ENCODE measurements around the gene SEMA6D.

SEMA6D gene, protein sequence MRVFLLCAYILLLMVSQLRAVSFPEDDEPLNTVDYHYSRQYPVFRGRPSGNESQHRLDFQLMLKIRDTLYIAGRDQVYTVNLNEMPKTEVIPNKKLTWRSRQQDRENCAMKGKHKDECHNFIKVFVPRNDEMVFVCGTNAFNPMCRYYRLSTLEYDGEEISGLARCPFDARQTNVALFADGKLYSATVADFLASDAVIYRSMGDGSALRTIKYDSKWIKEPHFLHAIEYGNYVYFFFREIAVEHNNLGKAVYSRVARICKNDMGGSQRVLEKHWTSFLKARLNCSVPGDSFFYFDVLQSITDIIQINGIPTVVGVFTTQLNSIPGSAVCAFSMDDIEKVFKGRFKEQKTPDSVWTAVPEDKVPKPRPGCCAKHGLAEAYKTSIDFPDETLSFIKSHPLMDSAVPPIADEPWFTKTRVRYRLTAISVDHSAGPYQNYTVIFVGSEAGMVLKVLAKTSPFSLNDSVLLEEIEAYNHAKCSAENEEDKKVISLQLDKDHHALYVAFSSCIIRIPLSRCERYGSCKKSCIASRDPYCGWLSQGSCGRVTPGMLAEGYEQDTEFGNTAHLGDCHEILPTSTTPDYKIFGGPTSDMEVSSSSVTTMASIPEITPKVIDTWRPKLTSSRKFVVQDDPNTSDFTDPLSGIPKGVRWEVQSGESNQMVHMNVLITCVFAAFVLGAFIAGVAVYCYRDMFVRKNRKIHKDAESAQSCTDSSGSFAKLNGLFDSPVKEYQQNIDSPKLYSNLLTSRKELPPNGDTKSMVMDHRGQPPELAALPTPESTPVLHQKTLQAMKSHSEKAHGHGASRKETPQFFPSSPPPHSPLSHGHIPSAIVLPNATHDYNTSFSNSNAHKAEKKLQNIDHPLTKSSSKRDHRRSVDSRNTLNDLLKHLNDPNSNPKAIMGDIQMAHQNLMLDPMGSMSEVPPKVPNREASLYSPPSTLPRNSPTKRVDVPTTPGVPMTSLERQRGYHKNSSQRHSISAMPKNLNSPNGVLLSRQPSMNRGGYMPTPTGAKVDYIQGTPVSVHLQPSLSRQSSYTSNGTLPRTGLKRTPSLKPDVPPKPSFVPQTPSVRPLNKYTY

DNA sequence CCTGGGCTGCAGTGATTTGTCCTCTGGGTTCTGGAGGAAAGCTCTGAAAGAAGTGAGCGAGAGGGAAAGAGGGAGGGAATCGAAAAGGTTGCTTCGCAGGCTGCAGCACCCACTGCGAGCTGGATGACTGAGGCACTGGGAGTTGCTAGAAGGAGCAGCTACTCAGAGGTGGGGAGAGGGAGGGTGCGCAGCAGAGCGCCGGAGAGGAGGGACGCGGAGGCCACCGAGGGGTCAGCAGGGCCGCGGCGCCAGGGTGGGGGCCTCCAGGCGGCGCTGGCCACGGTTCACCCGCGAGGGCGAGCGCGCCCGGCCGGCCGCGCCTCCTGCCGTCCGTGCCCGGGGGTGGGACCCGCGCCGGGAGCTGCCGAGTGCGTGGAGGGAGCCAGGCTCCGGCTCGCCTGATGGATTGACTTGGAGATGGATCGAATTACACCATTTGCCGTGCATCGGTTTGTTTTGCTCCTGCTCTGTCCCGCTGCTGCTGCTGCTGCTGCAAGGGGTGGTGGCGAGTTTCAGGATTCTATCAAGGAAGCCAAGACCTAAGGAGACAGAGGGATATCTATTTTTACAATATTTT lies at the start of gene SEMA6D:
Gene SEMA6D (plus strand): TSS at position 470 of the 577 bp plus-strand sequence. CDS start 42,294 bp downstream, outside the sequence.
- peak; percentile 62 for DNase-seq (ENCODE audit: low spot score)

DNA sequence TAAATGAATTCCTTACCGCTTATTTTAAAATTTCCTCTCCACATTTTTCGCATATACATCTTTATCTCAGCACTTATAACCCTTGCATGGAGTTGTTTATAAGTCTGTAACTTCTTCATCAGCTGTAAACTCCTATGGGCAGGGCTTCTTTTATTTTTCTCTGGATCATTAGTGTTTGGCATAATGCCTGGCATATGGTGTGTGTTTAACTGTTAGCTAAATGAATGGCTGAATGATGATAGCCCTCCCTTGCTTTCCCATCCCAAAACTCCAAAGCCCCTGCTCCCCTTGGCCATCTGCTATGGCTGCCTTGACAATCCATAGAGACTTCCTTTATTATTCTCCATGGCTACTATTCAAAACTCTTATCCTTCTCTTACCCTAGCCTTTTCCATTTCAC lies 48.1 kb upstream of the SEMA6D start:
- no peak for DNase-seq (ENCODE audit: low spot score)

DNA sequence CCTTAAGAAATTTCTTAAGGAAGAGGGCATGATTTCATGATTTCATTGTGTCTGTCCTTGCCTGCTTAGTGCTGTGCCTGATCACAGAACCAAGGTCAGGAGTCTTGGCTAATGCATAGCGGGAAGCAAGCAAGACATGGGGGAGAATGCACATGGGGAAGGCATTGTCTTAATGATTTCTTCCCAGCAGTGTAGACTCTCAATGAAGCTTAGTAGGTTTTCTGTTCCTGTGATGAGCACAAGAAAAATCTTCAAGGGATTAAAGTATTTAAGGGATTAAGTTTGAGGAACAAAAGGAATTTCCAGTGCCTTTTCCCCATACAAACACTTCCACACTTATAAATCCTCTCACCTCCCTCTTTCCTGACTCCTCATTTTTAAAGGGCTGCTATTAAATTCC lies 46.9 kb upstream of the SEMA6D start:
- DNase-seq (ENCODE audit: low spot score): no peak

DNA sequence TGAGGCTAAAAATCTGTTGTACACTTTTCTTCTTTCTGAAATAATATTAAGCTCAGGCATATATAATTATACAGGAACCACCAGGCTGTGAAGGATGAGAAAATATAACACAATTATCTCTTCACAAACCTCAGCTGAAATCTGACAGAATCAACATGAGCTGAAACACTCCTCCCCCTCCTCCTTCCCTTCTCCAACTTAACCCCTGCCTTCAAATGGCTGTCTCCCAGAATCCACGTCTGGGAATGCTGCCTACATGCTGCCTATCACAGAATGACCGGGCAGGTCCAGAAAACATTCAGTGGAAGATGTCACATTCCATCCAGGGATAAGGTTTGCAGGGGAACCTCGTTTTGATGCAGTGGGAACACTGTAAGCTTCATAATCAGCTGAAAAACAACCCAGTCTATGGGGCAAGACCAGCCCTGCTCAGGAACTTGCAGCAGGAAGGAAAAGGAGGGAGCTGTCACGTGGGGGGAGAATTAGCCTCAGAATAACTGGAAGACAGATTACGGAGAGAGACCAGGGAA lies 44.0 kb upstream of the SEMA6D start:
- DNase-seq (ENCODE audit: low spot score): no peak

DNA sequence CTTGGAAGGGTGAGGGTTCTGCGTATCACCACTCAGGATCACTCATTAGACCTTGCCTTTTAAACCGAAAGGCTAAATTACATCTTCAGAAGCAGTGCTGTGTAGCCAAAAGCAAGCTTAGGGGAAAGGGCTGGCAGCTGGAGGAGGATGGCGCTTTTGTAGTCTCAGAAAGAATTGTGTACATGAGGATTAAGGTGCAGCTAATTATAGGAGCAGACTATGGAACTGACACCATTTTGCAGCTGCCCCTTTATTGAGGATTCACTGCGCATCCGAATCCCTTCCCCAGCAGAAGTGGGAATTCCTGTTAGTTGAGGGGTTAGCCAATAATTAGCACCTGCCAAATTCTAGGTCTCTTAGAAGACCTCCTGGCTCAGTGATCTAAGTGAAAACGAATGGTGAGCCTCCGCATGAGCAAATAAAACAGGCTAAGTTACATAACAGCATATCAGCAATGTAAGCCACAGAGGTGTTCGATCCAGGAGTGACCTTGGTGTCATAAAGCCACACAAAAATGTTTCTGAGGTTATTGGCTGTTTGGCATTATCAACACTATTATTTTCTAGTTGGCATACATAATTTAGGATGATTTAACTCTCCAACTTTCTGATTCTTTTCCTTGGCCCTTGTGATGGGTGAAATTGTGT lies 42.6 kb upstream of the SEMA6D start:
- DNase-seq (ENCODE audit: low spot score): no peak

DNA sequence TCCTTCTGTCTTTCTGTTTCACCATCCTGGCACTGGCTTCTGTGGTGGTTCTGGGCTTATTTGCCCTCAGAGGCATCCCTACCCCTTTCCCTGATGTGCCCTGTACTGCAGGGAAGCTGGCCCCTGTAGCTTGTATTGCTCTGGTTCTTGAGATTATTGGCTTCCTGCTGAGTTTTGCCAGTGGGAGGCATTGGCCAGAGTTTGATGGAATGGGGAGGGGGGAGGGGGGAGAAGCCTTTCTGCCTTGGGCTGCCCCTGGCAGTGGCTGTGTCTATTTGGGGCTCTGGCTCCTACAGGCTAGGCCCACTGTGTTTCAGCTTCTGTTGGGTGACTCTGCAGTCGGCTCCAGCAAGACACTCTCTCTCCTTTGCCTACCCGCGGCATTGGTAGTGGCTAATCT lies 41.6 kb upstream of the SEMA6D start:
- no peak for DNase-seq (ENCODE audit: low spot score)

DNA sequence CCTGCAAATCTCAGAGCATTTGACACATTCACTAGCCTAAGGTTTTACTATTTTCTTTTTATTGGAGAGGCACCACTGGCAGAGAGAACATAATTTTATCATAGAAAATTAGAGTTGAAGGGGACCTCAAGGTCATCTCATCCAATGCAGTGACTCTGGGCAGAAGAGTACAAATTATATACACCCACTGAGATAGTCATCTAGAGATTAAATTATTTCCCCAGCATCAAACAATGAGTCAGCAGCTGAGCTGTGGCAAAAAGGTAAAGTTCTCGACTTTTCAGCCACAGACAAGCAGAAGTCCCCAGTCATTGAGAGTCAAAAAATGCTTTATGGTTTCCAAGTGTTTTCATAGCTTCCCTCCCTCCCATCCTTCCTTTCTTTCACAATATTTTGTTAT lies 39.3 kb upstream of the SEMA6D start:
- no peak for DNase-seq (ENCODE audit: low spot score)

DNA sequence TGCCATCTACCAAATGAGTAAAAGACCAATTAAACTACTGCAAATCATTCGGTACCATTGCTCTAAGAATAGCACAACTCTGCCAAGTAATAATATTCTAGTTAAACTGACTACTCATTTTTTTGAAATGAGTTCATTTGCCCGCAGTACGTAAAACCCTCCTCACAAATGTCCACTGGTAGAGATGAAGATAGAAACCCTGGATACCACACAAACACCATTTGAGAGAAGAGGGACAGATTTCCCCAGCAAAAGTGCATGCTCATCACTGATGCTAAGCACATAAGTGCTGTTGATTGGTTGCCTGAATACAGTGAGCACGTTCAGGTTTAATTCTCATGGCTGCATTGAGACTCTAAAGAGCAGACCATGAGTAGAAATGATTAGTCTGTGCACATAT lies 34.6 kb upstream of the SEMA6D start:
- no peak for DNase-seq (ENCODE audit: low spot score)

DNA sequence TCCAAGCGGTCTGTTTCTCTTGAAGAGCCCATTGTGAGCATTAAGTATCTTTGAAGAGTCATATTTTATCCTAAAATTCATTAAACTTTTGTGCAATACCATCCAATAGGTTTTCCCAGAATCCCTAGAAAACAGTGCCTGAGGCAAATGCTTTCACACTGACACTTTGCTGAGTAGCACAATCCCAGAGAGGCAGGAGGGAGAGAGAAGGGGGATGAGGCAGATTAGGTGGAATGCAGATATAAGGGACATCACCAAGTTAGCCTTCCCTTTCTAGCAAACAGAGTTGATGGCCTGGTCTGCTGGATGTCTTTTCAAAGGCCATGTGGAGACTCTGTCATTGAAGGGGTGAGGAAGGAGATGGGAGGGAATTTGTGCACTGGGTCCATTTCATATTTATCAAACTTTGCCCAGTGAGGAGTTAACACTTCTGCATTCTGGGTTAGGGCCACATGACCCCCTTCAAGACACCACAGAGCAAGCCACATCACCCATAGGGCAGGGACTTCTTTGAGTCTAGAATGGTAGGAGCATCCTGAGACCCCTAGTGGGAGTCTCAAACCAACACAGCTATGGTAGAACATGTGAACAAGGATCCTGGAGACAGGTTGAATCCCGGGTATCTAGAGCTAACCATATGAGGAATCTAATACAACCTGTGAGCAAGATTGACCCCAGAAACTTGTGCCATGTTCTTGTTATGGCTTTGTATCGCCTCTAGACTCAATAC lies 32.0 kb upstream of the SEMA6D start:
- DNase-seq (ENCODE audit: low spot score): peak; percentile 8

DNA sequence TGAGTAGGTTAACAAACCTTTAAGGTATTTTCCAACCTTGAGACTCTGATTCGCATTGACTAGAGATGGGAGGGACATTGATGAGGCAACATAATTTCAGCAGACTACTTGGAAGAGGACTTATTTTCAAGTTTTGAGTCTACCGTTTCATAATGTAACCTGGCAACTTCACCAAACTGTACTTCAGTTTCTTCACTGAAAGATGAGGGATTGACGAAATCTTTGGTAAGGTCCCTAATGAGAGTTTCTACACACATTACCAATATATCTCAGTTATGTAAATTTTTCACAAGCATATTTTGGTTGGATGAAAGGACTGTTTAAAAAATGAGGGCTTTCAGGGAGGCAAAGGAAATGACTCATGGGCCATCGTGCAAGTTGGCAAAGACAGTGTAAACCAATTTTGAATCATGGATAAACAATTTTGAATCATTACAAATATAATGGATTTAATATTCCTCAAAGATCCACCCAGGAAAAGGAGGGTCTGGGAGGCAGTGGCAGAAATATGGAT lies 28.7 kb upstream of the SEMA6D start:
- DNase-seq (ENCODE audit: low spot score): peak; percentile 26

DNA sequence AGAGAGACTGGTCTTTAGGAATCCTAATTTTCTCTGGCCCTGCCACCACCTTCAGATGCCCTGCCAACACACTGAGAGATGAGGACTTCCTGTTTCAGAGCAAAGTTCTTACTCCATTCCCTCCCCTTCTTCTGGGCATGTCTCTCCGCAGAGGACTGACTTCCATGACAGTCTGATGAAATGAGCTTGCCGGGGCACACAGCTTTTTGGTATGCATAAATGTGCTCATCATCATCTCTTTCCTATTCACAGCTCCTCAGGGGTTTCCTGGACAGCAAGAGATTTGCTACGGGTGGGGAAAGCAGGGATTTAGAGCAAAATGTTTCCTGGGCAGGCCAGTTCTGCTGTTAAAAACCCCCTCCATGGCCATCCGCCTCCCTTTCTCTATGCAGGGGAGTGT lies 27.6 kb upstream of the SEMA6D start:
- no peak for DNase-seq (ENCODE audit: low spot score)

DNA sequence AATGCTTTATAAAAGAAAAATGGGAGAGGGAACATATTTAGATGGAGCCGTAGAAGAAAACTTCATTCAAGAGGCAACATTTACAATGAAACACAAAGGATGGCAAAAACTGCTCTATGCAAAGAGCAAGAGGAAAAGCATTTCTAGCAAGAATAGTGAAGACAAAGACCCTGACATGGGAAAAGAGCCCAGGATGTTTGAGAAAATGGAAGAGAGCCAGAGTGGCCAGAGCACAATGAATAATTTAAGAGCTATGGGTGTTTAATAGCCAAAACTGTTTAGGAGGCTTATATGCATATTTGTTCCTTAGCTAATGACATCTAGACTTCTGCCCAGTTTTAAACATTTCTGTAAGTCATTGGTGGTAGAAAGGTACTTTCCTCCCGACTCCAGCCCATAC lies 25.4 kb upstream of the SEMA6D start:
- no peak for DNase-seq (ENCODE audit: low spot score)

DNA sequence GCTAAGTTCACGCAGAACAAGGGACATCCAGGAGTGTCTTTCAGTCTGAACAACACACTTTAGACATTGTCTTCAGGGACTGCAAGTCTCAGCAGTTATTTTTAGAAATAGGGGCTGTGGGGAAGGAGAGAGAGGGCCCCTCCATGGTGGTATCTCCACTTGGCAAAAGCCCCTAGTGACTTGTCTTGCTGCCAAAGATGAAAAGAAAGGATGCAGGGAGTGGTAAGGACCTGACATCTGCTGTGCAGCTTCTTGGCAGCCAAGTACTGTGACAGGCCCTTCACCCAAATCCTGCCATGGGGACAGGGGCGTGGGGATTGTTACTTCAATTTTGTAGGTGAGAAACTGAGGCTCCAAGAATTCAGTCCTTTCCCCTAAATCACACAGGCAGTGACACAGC lies 21.0 kb upstream of the SEMA6D start:
- no peak for DNase-seq (ENCODE audit: low spot score)

DNA sequence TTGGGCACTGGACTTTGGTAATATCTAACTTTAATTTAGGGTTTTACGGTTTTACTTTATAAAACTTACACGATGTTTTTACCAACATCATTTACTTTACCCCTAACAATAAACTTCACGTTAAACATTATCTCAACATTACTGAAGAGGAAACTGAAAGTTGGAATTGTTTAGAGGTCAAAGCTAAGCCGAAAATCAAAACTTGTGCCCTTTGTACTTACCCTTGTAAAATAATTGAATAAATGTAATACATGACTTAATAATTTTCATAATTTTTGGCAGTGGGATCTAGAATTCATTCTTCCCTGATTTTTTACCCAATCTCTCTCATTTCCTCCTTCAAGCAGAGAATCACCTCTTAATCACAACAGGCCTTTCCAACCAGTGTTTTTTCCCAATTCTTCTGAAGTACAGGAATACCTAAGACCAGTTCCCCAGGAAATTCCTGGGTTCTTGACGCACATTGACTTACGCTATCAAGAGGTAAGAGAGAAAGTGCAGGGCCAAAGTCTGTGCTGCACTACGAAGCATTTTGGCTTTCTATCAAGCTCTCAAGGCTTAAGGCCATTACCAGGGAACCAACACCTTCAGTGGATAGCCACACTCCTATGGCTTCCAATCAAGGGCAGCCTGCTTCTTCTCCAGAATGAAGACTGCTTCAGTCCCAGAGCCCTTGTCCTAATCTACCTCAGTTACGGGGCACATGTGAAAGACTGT lies 11.9 kb upstream of the SEMA6D start:
- no peak for DNase-seq (ENCODE audit: low spot score)

DNA sequence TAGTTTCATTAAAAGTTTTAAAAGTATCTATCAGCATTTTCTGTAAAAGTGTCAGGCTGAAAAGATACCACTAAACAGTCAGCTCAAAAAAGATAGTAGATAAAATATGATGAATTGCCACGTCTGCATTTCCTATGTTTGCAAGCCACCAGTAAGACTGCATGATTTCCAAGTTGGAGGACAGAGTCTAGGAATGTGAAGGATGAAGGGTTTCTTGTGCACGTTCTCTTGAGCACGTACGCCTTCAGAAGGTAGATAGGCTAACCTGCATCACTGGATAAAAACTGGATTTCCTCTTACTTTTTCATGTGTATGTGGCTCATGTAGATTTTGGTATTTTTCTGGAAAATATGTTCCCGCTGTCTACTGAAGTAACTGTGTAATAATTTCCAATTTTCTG lies 9.9 kb upstream of the SEMA6D start:
- no peak for DNase-seq (ENCODE audit: low spot score)

DNA sequence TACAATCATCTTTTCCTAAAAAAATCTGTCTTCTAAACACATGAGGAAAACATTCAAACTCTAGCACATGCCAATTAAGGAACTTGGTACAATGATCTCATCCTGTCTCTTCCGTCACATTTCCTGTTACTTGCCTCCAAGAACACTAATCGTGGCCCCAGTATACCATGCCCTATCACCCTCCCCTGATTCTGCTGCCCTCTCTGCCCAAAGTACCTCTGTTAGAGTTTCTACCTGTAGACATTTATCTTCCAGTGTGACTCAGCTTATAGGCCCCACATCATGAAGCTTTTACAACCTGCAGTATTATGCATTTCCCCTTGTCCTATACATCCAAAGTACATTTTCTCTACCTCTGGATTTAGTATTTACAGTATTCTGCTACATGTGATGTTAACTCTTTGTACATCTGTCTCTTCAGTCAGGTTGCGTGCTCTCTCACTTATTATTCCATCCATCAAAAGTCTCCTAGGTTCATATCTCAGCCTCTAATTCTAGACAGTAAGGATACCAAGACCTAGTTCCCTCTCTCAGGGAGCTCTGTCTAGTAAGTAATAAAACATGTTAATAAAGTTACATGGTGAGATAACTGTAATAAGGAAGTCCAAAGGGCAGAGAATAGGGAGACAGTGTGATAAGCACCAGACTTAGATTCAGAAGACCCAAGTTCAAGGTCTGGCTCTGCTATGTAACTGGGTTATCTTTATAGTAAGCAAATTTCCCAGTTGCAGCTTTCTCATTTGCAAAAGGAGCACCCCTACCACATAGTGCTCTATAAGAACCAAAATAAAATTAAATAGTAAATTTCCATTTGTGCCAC lies 8.9 kb upstream of the SEMA6D start:
- no peak for DNase-seq (ENCODE audit: low spot score)

DNA sequence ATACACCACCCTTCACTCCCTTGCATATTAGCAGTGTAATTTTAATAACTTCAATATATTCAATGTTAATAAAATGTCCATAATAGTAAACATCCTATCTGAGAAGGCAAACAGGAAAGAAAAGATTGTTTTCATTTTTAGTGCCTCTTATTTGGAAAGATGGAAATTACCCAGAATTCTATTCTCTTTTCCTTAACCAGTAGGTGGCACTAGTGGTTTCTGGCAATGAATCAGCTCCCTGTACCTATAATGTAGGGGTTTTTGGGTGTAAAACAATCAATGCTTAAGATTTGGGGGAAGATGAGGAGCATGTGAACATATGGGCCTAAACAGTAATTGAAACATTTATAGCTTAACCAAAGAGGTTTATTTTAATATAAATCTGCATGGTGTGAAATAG lies 5.7 kb upstream of the SEMA6D start:
- DNase-seq (ENCODE audit: low spot score): no peak

DNA sequence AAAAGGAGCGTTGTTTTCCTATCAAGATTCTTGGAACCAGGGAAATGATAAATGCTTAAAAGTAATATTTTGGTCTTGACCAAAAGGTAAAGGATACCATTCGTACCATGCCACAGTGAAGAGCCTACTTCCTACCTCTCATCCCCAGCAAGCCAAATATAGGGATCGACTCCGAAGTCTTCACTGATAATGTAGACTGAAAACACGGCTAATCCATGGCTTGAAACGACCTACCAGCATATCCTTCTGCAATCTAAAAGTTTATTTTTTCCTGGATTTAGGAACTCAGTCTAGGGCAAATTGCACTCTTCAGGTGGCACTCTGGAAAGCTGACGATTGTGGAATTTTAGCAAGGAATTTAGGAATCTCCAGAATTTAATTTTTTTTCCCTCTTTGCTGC lies 1.9 kb upstream of the SEMA6D start:
- no peak for DNase-seq (ENCODE audit: low spot score)

DNA sequence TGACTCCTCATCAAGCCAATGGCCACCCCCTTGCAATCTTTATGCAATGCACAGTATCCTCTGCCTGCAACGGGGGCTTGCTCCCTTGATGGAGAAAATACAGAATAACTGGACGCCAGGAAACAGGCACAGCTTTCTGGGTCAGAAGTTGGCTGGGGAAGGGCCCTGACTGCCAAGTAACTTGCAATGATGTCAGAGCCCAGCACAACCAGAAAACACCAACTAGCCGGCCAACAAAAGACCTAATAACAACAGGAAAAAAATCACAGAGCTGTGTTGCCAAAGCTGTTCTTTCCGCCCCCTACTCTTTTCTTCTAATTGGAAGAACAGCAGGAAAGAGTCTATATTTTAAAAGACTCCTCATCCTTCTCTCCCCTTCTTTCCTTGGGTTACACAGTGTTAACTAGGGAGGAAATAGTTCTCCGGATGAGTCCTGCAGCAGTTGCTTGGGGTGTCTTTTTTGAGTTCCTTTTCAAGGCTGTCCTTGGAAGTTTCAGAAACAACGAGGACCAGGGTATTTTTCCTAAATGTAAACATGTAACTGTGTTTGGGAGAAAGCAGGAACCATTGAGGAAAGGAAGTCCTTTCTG lies 1.4 kb upstream of the SEMA6D start:
- no peak for DNase-seq (ENCODE audit: low spot score)
